Trophoblast cell (in vitro differentiated cells and primary cell): ENCODE measurements around the gene FBRSL1.

ENCODE experiments used
- DNase-seq, 2 donors: peaks; one replicate each; pipeline ENCODE4 v3.0.0-alpha.2; 2016
- H2AFZ ChIP-seq: 2 replicates; pipeline ENCODE4 v1.6.1; 2013; ENCODE audit warnings: low read length, moderate library complexity, mild to moderate bottlenecking; ENCODE audit not compliant: insufficient read depth, poor library complexity
- H2AK5ac ChIP-seq: 2 replicates; pipeline ENCODE4 v1.6.1; 2013; ENCODE audit warnings: mild to moderate bottlenecking, low read length
- H2BK120ac ChIP-seq: 2 replicates; pipeline ENCODE4 v1.6.1; 2013; ENCODE audit warnings: low read length, mild to moderate bottlenecking, moderate library complexity; ENCODE audit not compliant: insufficient read depth, poor library complexity
- H2BK12ac ChIP-seq: 2 replicates; pipeline ENCODE4 v1.6.1; 2013; ENCODE audit warnings: mild to moderate bottlenecking, low read length, moderate library complexity
- H2BK5ac ChIP-seq: 2 replicates; pipeline ENCODE4 v1.6.1; 2013; ENCODE audit warnings: low read length, low read depth, moderate library complexity, mild to moderate bottlenecking; ENCODE audit not compliant: poor library complexity
- H3K14ac ChIP-seq: 2 replicates; pipeline ENCODE4 v1.6.1; 2013; ENCODE audit warnings: mild to moderate bottlenecking, low read length
- H3K18ac ChIP-seq: 2 replicates; pipeline ENCODE4 v1.6.1; 2013; ENCODE audit warnings: mild to moderate bottlenecking, low read length
- H3K23ac ChIP-seq: 2 replicates; pipeline ENCODE4 v1.6.1; 2013; ENCODE audit warnings: low read length
- H3K27ac ChIP-seq: 2 replicates; pipeline ENCODE4 v1.5.1; 2013; ENCODE audit warnings: low read depth, mild to moderate bottlenecking, inconsistent platforms, low read length, moderate library complexity
- H3K27me3 ChIP-seq: 2 replicates; pipeline ENCODE4 v1.6.1; 2013; ENCODE audit warnings: inconsistent platforms, mild to moderate bottlenecking, low read length, moderate library complexity; ENCODE audit not compliant: insufficient read depth
- H3K36me3 ChIP-seq, 2 experiments: 1 replicate in 1 of 2; 2 replicates in 1 of 2; pipeline ENCODE4 v1.6.1; 2013; ENCODE audit warnings: low read length in 2 of 2, mild to moderate bottlenecking in 2 of 2, moderate library complexity in 1 of 2; ENCODE audit not compliant: insufficient read depth in 2 of 2, control insufficient read depth in 1 of 2
- H3K4ac ChIP-seq: 2 replicates; pipeline ENCODE4 v1.6.1; 2013; ENCODE audit warnings: low read depth, mild to moderate bottlenecking, low read length, moderate library complexity
- H3K4me1 ChIP-seq, 2 experiments: 1 replicate in 1 of 2; 2 replicates in 1 of 2; pipeline ENCODE4 v1.6.1; 2013; ENCODE audit warnings: low read length in 2 of 2, mild to moderate bottlenecking in 2 of 2, moderate library complexity in 1 of 2; ENCODE audit not compliant: insufficient read depth in 2 of 2, control insufficient read depth in 1 of 2
- H3K4me2 ChIP-seq: 2 replicates; pipeline ENCODE4 v1.6.1; 2013; ENCODE audit warnings: inconsistent platforms, mild to moderate bottlenecking, low read length, moderate library complexity
- H3K4me3 ChIP-seq: 2 replicates; pipeline ENCODE4 v1.5.1; 2013; ENCODE audit warnings: mild to moderate bottlenecking, low read depth, low read length, inconsistent platforms
- H3K79me1 ChIP-seq: one replicate; pipeline ENCODE4 v1.6.1; 2013; ENCODE audit warnings: low read length
- H3K79me2 ChIP-seq: 2 replicates; pipeline ENCODE4 v1.6.1; 2013; ENCODE audit warnings: low read length, mild to moderate bottlenecking; ENCODE audit not compliant: control insufficient read depth, insufficient read depth, poor library complexity
- H3K9ac ChIP-seq: 2 replicates; pipeline ENCODE4 v1.6.1; 2013; ENCODE audit warnings: mild to moderate bottlenecking, low read length
- H3K9me3 ChIP-seq: 2 replicates; pipeline ENCODE4 v1.6.1; 2013; ENCODE audit warnings: low read depth, mild to moderate bottlenecking, control low read depth, inconsistent platforms, low read length; ENCODE audit not compliant: insufficient read depth
- H4K12ac ChIP-seq: 2 replicates; pipeline ENCODE4 v1.6.1; 2013; ENCODE audit warnings: low read depth, mild to moderate bottlenecking, low read length, moderate library complexity
- H4K8ac ChIP-seq: 2 replicates; pipeline ENCODE4 v1.6.1; 2013; ENCODE audit warnings: low read depth, mild to moderate bottlenecking, low read length, moderate library complexity
- H4K91ac ChIP-seq: one replicate; pipeline ENCODE4 v1.6.1; 2013; ENCODE audit warnings: low read depth, mild to moderate bottlenecking, low read length, moderate library complexity
- WGBS: extraction: QIAGEN DNeasy Blood & Tissue Kit; methylation state at CpG from one replicate; pipeline ENCODE4 v1.1.7; 2013; ENCODE audit warnings: missing lambda C conversion rate; ENCODE audit not compliant: insufficient read length, insufficient coverage; ENCODE audit errors: extremely low coverage; 5-methylcytosine and 5-hydroxymethylcytosine counted together

Gene FBRSL1

GRCh38 chr12:132482771-132483170 lies 7.2 kb upstream of the FBRSL1 start:
- Histone ChIP-seq H3K18ac (no peak overlapping the region), H2AK5ac (no peak overlapping the region), H3K23ac (no peak overlapping the region), H3K9ac (no peak overlapping the region), H3K4me2 (no peak overlapping the region), H3K14ac (no peak overlapping the region), H3K4me1 (no peaks in the 10 kb centered on the region), H2BK5ac (no peak overlapping the region), H2AFZ (no peak overlapping the region), H2BK120ac (no peak overlapping the region), H3K27me3 (peaks cover 11% of the 10 kb centered on the region), H4K12ac (no peak overlapping the region), H3K27ac (no peak overlapping the region), H3K4me3 (no peak overlapping the region), H2BK12ac (no peak overlapping the region), H3K36me3 (no peaks in the 10 kb centered on the region), H3K79me1 (no peaks in the 10 kb centered on the region), H3K79me2 (no peaks in the 10 kb centered on the region), H4K91ac (no peak overlapping the region), H4K8ac (no peak overlapping the region), H3K4ac (no peak overlapping the region), H3K9me3 (peaks cover 6% of the 10 kb centered on the region)
- DNase-seq, result no peak
- WGBS, result no CpG with 5 or more reads among the region's 9 CpGs

GRCh38 chr12:132483208-132483607 lies 6.7 kb upstream of the FBRSL1 start:
- no peak overlapping the region for H4K12ac ChIP-seq
- H2AK5ac ChIP-seq, result no peak overlapping the region
- H4K8ac ChIP-seq, result no peak overlapping the region
- no peak overlapping the region for H2AFZ ChIP-seq
- H3K23ac ChIP-seq, result no peak overlapping the region
- peaks cover 6% of the 10 kb centered on the region for H3K9me3 ChIP-seq
- H3K27ac ChIP-seq, result no peak overlapping the region
- no peak overlapping the region for H3K4me3 ChIP-seq
- no peak overlapping the region for H3K4ac ChIP-seq
- H2BK120ac ChIP-seq, result no peak overlapping the region
- no peaks in the 10 kb centered on the region for H3K79me2 ChIP-seq
- no peak overlapping the region for H3K9ac ChIP-seq
- no peak overlapping the region for H2BK12ac ChIP-seq
- no peak overlapping the region for H4K91ac ChIP-seq
- no peaks in the 10 kb centered on the region for H3K4me1 ChIP-seq
- DNase-seq, result no peak
- H3K14ac ChIP-seq, result no peak overlapping the region
- no peak overlapping the region for H3K18ac ChIP-seq
- no peaks in the 10 kb centered on the region for H3K36me3 ChIP-seq
- peaks cover 11% of the 10 kb centered on the region for H3K27me3 ChIP-seq
- WGBS, result no CpG with 5 or more reads among the region's 27 CpGs
- no peak overlapping the region for H2BK5ac ChIP-seq
- H3K79me1 ChIP-seq, result no peaks in the 10 kb centered on the region
- H3K4me2 ChIP-seq, result no peak overlapping the region

GRCh38 chr12:132483612-132484011 lies 6.3 kb upstream of the FBRSL1 start:
- no peak overlapping the region for H4K12ac ChIP-seq
- H3K4ac ChIP-seq, result no peak overlapping the region
- no peaks in the 10 kb centered on the region for H3K36me3 ChIP-seq
- H2AFZ ChIP-seq, result no peak overlapping the region
- H3K4me2 ChIP-seq, result no peak overlapping the region
- H2AK5ac ChIP-seq, result no peak overlapping the region
- H3K9ac ChIP-seq, result no peak overlapping the region
- no peak overlapping the region for H3K23ac ChIP-seq
- H3K14ac ChIP-seq, result no peak overlapping the region
- H3K4me3 ChIP-seq, result no peak overlapping the region
- H3K79me1 ChIP-seq, result no peaks in the 10 kb centered on the region
- peaks cover 8% of the 10 kb centered on the region for H3K9me3 ChIP-seq
- WGBS, result no CpG with 5 or more reads among the region's 17 CpGs
- H3K27ac ChIP-seq, result no peak overlapping the region
- H4K91ac ChIP-seq, result no peak overlapping the region
- no peaks in the 10 kb centered on the region for H3K4me1 ChIP-seq
- DNase-seq, result no peak
- H2BK5ac ChIP-seq, result no peak overlapping the region
- H4K8ac ChIP-seq, result no peak overlapping the region
- no peaks in the 10 kb centered on the region for H3K79me2 ChIP-seq
- no peak overlapping the region for H3K18ac ChIP-seq
- no peak overlapping the region for H2BK12ac ChIP-seq
- peaks cover 11% of the 10 kb centered on the region for H3K27me3 ChIP-seq
- H2BK120ac ChIP-seq, result no peak overlapping the region

GRCh38 chr12:132484183-132484890 lies 5.6 kb upstream of the FBRSL1 start:
- H2AFZ ChIP-seq, result no peak overlapping the region
- H3K23ac ChIP-seq, result no peak overlapping the region
- H3K4me2 ChIP-seq, result no peak overlapping the region
- H3K14ac ChIP-seq, result no peak overlapping the region
- H4K12ac ChIP-seq, result no peak overlapping the region
- H3K79me1 ChIP-seq, result peaks cover 2% of the 10 kb centered on the region
- H4K91ac ChIP-seq, result no peak overlapping the region
- no peak overlapping the region for H4K8ac ChIP-seq
- no peak for DNase-seq
- WGBS, result no CpG with 5 or more reads among the region's 28 CpGs
- no peak overlapping the region for H3K4me3 ChIP-seq
- no peaks in the 10 kb centered on the region for H3K79me2 ChIP-seq
- no peak overlapping the region for H3K18ac ChIP-seq
- H3K9me3 ChIP-seq, result peaks cover 9% of the 10 kb centered on the region
- no peak overlapping the region for H3K27ac ChIP-seq
- no peak overlapping the region for H3K4ac ChIP-seq
- H2BK120ac ChIP-seq, result no peak overlapping the region
- no peak overlapping the region for H2BK12ac ChIP-seq
- no peaks in the 10 kb centered on the region for H3K36me3 ChIP-seq
- peaks cover 0 to 4% of the 10 kb centered on the region in 2 experiments for H3K4me1 ChIP-seq
- no peak overlapping the region for H3K9ac ChIP-seq
- no peak overlapping the region for H2BK5ac ChIP-seq
- H2AK5ac ChIP-seq, result no peak overlapping the region
- H3K27me3 ChIP-seq, result peaks cover 17% of the 10 kb centered on the region
